CD14-positive monocyte (primary cell): ENCODE results near the gene CDH13. TPM values are rescaled to one million over a fixed set of nuclear protein-coding genes. Genes with fewer than 3 reads are reported as not detected.
A peak's percentile ranks its signal among the peaks of the same experiment; 100 is the strongest.

Source experiments
- DNase-seq, 3 donors: peaks; one replicate each; pipeline ENCODE4 v3.0.0-alpha.2; 2011 to 2022
- H2AFZ ChIP-seq: 2 replicates; pipeline ENCODE4 v1.6.0; 2012; ENCODE audit warnings: mild to moderate bottlenecking, low read depth, low read length, inconsistent platforms; ENCODE audit not compliant: insufficient read depth, poor library complexity, severe bottlenecking
- H3K27ac ChIP-seq, 2 donors: 1 replicate in 1 of 2; 2 replicates in 1 of 2; pipeline ENCODE4 v1.5.1; 2012 to 2013; ENCODE audit warnings: low read length in 2 of 2, control low read depth in 1 of 2, inconsistent platforms in 1 of 2, low read depth in 1 of 2, mild to moderate bottlenecking in 1 of 2
- H3K27me3 ChIP-seq, 2 donors: one replicate each; pipeline versions ENCODE4 v1.6.0 to v1.6.1; 2011 to 2013; ENCODE audit warnings: low read length in 2 of 2; ENCODE audit not compliant: control insufficient read depth in 2 of 2, insufficient read depth in 2 of 2
- H3K36me3 ChIP-seq, 2 donors: replicated peaks in 1 of 2; 1 replicate in 1 of 2; 2 replicates in 1 of 2; pipeline versions ENCODE4 v1.5.1 to v1.6.1; 2012 to 2013; ENCODE audit warnings: low read length in 2 of 2, control low read depth in 1 of 2, inconsistent platforms in 1 of 2, mild to moderate bottlenecking in 1 of 2; ENCODE audit not compliant: insufficient read depth in 2 of 2, control insufficient read depth in 1 of 2
- H3K4me1 ChIP-seq, 2 donors: 1 replicate in 1 of 2; 2 replicates in 1 of 2; pipeline versions ENCODE4 v1.5.1 to v1.6.1; 2012 to 2013; ENCODE audit warnings: low read length in 2 of 2, control low read depth in 1 of 2, inconsistent platforms in 1 of 2, mild to moderate bottlenecking in 1 of 2, moderate library complexity in 1 of 2; ENCODE audit not compliant: insufficient read depth in 2 of 2, control insufficient read depth in 1 of 2
- H3K4me2 ChIP-seq: replicated peaks from 2 replicates; pipeline ENCODE3; 2012; ENCODE audit warnings: low read length, moderate library complexity, mild to moderate bottlenecking; ENCODE audit not compliant: poor library complexity, severe bottlenecking; ENCODE audit errors: extremely low read depth
- H3K4me3 ChIP-seq, 3 experiments: fragments of 200-600 bp in 1 of 3; sonication (generic) in 1 of 3; replicated peaks in 1 of 3; 1 replicate in 2 of 3; 2 replicates in 1 of 3; pipeline ENCODE4 v1.5.1; 2011 to 2013; ENCODE audit warnings: low read length in 3 of 3, mild to moderate bottlenecking in 3 of 3, control low read depth in 2 of 3, low read depth in 2 of 3, inconsistent platforms in 1 of 3, moderate library complexity in 1 of 3
- H3K79me2 ChIP-seq: 2 replicates; pipeline ENCODE4 v1.6.0; 2012; ENCODE audit warnings: mild to moderate bottlenecking, control low read depth, inconsistent platforms, low read length, moderate library complexity; ENCODE audit not compliant: insufficient read depth
- H3K9ac ChIP-seq: 2 replicates; pipeline ENCODE4 v1.6.0; 2017; ENCODE audit warnings: low read length, mild to moderate bottlenecking; ENCODE audit not compliant: insufficient read depth, poor library complexity, severe bottlenecking
- H3K9me3 ChIP-seq, 2 donors: replicated peaks in 1 of 2; 1 replicate in 1 of 2; 2 replicates in 1 of 2; pipeline versions ENCODE4 v1.5.1 to v1.6.1; 2012 to 2013; ENCODE audit warnings: low read length in 2 of 2, control low read depth in 1 of 2; ENCODE audit not compliant: control insufficient read depth in 1 of 2, insufficient read depth in 1 of 2
- H4K20me1 ChIP-seq: 2 replicates; pipeline ENCODE4 v1.6.0; 2012; ENCODE audit warnings: mild to moderate bottlenecking, low read length, control low read depth, moderate library complexity; ENCODE audit not compliant: insufficient read depth
- H3K27ac Mint-ChIP-seq, 7 donors: one replicate each; pipeline ENCODE4 v1.8.0; 2020; ENCODE audit warnings: mild to moderate bottlenecking in 7 of 7, mixed read lengths in 7 of 7, moderate library complexity in 6 of 7, inconsistent platforms in 2 of 7
- H3K27me3 Mint-ChIP-seq, 3 donors: one replicate each; pipeline ENCODE4 v1.8.0; 2021 to 2022; ENCODE audit warnings: low read depth in 3 of 3, mild to moderate bottlenecking in 3 of 3, mixed read lengths in 3 of 3, moderate library complexity in 3 of 3, inconsistent platforms in 1 of 3
- H3K36me3 Mint-ChIP-seq, 2 donors: one replicate each; pipeline ENCODE4 v1.8.0; 2020; ENCODE audit warnings: mixed read lengths in 2 of 2, inconsistent platforms in 1 of 2, mild to moderate bottlenecking in 1 of 2
- H3K4me1 Mint-ChIP-seq: one replicate; pipeline ENCODE4 v1.8.0; 2020; ENCODE audit warnings: mild to moderate bottlenecking, mixed read lengths
- H3K4me3 Mint-ChIP-seq, 2 donors: one replicate each; pipeline ENCODE4 v1.8.0; 2020; ENCODE audit warnings: mild to moderate bottlenecking in 2 of 2, mixed read lengths in 2 of 2, moderate library complexity in 1 of 2
- H3K9me3 Mint-ChIP-seq, 7 donors: one replicate each; pipeline ENCODE4 v1.8.0; 2020 to 2022; ENCODE audit warnings: mixed read lengths in 7 of 7, mild to moderate bottlenecking in 6 of 7, moderate library complexity in 6 of 7, inconsistent platforms in 2 of 7
- CTCF ChIP-seq: fragments of 200-600 bp; IDR thresholded peaks from one replicate; pipeline ENCODE4 v1.8.0; 2022; ENCODE audit warnings: antibody characterized with exemption, mild to moderate bottlenecking
- WGBS: methylation state at CpG from one replicate; pipeline ENCODE4 v1.1.5; 2013; ENCODE audit warnings: missing lambda C conversion rate; ENCODE audit not compliant: insufficient coverage; 5-methylcytosine and 5-hydroxymethylcytosine counted together
- intact Hi-C, 2 donors: fragments of 100-400 bp; cut with micrococcal nuclease; formaldehyde crosslinking; loops; one replicate each; pipeline versions ENCODE4 v1.15.0 to v1.15.1; 2023
- polyA plus RNA-seq, 3 donors: library from polyadenylated mRNA; depleted of rRNA in 1 of 3; unstranded in 2 of 3; stranded (reverse) in 1 of 3; fragments of 300-500 nt in 2 of 3; fragments of >200 nt in 1 of 3; fragmentation: Illumina TruSeq in 2 of 3; gene quantifications; 1 replicate in 2 of 3; 2 replicates in 1 of 3; pipeline ENCODE4 v1.2.3, GENCODE V29; 2012 to 2021

Gene CDH13
- polyA plus RNA-seq, 3 donors: 0.13 to 0.19 TPM; not detected in 1

- H3K36me3 Mint-ChIP-seq: no peaks in the 10 kb centered on the region
- intact Hi-C loops: no loop called here
- H3K4me2 ChIP-seq: no peak overlapping the region
- no peaks in the 10 kb centered on the region for H3K9me3 ChIP-seq
- no peaks in the 10 kb centered on the region for H3K36me3 ChIP-seq
- H2AFZ ChIP-seq: no peak overlapping the region
- H3K4me1 ChIP-seq: no peaks in the 10 kb centered on the region
- peaks cover under 1 to 4% (median 1%) of the 10 kb centered on the region in 3 donors for H3K27me3 Mint-ChIP-seq
- no peak for DNase-seq
- H3K27me3 ChIP-seq: no peaks in the 10 kb centered on the region
- no peak overlapping the region for H3K4me3 ChIP-seq
- no peaks in the 10 kb centered on the region for H4K20me1 ChIP-seq
- no peaks in the 10 kb centered on the region for H3K79me2 ChIP-seq
- H3K27ac ChIP-seq: no peak overlapping the region
- H3K27ac Mint-ChIP-seq: no peak overlapping the region
- H3K4me1 Mint-ChIP-seq: no peaks in the 10 kb centered on the region
- no peak overlapping the region for H3K9ac ChIP-seq
- 83% methylated on average over 6 of the region's 9 CpGs for WGBS
- peaks cover 0 to 4% (median 0%) of the 10 kb centered on the region in 7 donors for H3K9me3 Mint-ChIP-seq
- no peak for TF ChIP-seq CTCF
- H3K4me3 Mint-ChIP-seq: no peak overlapping the region
These were observed 621.1 kb downstream of the CDH13 start for GRCh38 chr16:83247767-83248372.

GRCh38 chr16:83248735-83249463, 622.1 kb downstream of the CDH13 start:
- Mint-ChIP-seq H3K27ac (peak overlapping the region in 1 of 7 donors; percentile 4), H3K27me3 (peaks cover 1 to 4% (median 4%) of the 10 kb centered on the region in 3 donors), H3K9me3 (peaks cover 0 to 4% (median 0%) of the 10 kb centered on the region in 7 donors), H3K4me3 (no peak overlapping the region), H3K36me3 (no peaks in the 10 kb centered on the region), H3K4me1 (no peaks in the 10 kb centered on the region)
- intact Hi-C loops: no loop called here
- Histone ChIP-seq H3K36me3 (no peaks in the 10 kb centered on the region), H3K4me2 (no peak overlapping the region), H3K27ac (no peak overlapping the region), H2AFZ (no peak overlapping the region), H3K4me3 (no peak overlapping the region), H4K20me1 (no peaks in the 10 kb centered on the region), H3K4me1 (no peaks in the 10 kb centered on the region), H3K9me3 (no peaks in the 10 kb centered on the region), H3K27me3 (no peaks in the 10 kb centered on the region), H3K79me2 (no peaks in the 10 kb centered on the region), H3K9ac (no peak overlapping the region)
- WGBS: 90% methylated on average over 5 of the region's 8 CpGs
- no peak for TF ChIP-seq CTCF
- DNase-seq: no peak
